Activated B cell treated with CpG ODN at 0.5 μM for 24 hours (primary cell): Measurements from ENCODE around the gene EPB41. TPM values are rescaled to one million over a fixed set of nuclear protein-coding genes. Genes with fewer than 3 reads are reported as not detected.
"Not testable (repeated sequence)": the region's sequence is repeated elsewhere in the genome, so short reads cannot be mapped to it uniquely, and the experiment has no call there.

Experiments
- ATAC-seq: fragments of 200-7000 bp; cut with Tn5 transposase; one replicate; pipeline ENCODE4 v1.10.0; 2021; ENCODE audit warnings: low read depth, mild to moderate bottlenecking, moderate library complexity
- CTCF ChIA-PET: fragments of 350-600 bp; sonication (Branson Sonifier 250); formaldehyde crosslinking; loops from one replicate; lab custom pipeline; 2021; ENCODE audit warnings: antibody characterized with exemption; lab: Charles Lee
- POLR2A ChIA-PET: fragments of 350-600 bp; sonication (Branson Sonifier 250); formaldehyde crosslinking; loops from one replicate; lab custom pipeline; 2021; ENCODE audit warnings: antibody characterized with exemption; lab: Charles Lee
- DNase-seq: peaks from one replicate; pipeline ENCODE4 v3.0.0; 2022
- H3K27ac Mint-ChIP-seq: one replicate; pipeline ENCODE4 v1.8.0; 2020; ENCODE audit warnings: mixed read lengths
- H3K27me3 Mint-ChIP-seq: one replicate; pipeline ENCODE4 v1.8.0; 2021; ENCODE audit warnings: mixed read lengths
- H3K36me3 Mint-ChIP-seq: one replicate; pipeline ENCODE4 v1.8.0; 2021; ENCODE audit warnings: low read depth, mixed read lengths
- H3K4me1 Mint-ChIP-seq: one replicate; pipeline ENCODE4 v1.8.0; 2021; ENCODE audit warnings: mixed read lengths
- H3K4me3 Mint-ChIP-seq: one replicate; pipeline ENCODE4 v1.8.0; 2020; ENCODE audit warnings: mild to moderate bottlenecking, mixed read lengths
- H3K9me3 Mint-ChIP-seq: one replicate; pipeline ENCODE4 v1.8.0; 2020; ENCODE audit warnings: mixed read lengths
- CTCF ChIP-seq: fragments of 200-600 bp; IDR thresholded peaks from one replicate; pipeline ENCODE4 v1.8.0; 2022; ENCODE audit warnings: antibody characterized with exemption, mild to moderate bottlenecking
- intact Hi-C: fragments of 100-400 bp; cut with micrococcal nuclease; formaldehyde crosslinking; loops from one replicate; pipeline ENCODE4 v1.15.1; 2024
- total RNA-seq: library from RNA; stranded (reverse); gene quantifications from 2 replicates; pipeline ENCODE4 v1.2.3, GENCODE V29; 2022

EPB41 gene
- total RNA-seq, 1 donor from 2014 or later: 73.8 TPM

GRCh38 chr1:29032841-29033240 is 118.5 kb downstream of the EPB41 start:
- intact Hi-C loops: loop anchor here (1.0 kb wide), 1 partner anchor 169 kb away; no protein-coding TSS in a partner anchor
- DNase-seq: no peak
- Mint-ChIP-seq H3K4me1 (no peaks in the 10 kb centered on the region), H3K4me3 (no peak overlapping the region), H3K27me3 (no peaks in the 10 kb centered on the region), H3K9me3 (no peaks in the 10 kb centered on the region), H3K36me3 (peaks cover 72% of the 10 kb centered on the region), H3K27ac (no peak overlapping the region)
- no peak for ATAC-seq
- TF ChIP-seq CTCF: no peak
- CTCF ChIA-PET: interaction anchor here (0.9 to 14.2 kb wide), 15 partner anchors 8 to 390 kb away, joined by 3 to 421 read pairs (median 5); partner anchors contain the start of genes EPB41, TAF12 and YTHDF2
- POLR2A ChIA-PET: interaction anchor here (0.6 to 1.3 kb wide), 4 partner anchors 119 to 361 kb away, joined by 3 to 5 read pairs (median 4); no protein-coding TSS in a partner anchor

- Mint-ChIP-seq H3K27me3 (no peaks in the 10 kb centered on the region), H3K4me3 (no peak overlapping the region), H3K27ac (no peak overlapping the region), H3K4me1 (no peaks in the 10 kb centered on the region), H3K9me3 (no peaks in the 10 kb centered on the region), H3K36me3 (peaks cover 67% of the 10 kb centered on the region)
- peak; percentile 34 for ATAC-seq
- TF ChIP-seq CTCF: no peak
- DNase-seq: no peak
- CTCF ChIA-PET: interaction anchor here (0.8 to 14.2 kb wide), 24 partner anchors 9 to 251 kb away, joined by 3 to 421 read pairs (median 4); partner anchors contain the start of gene EPB41
- intact Hi-C loops: loop anchor here (1.0 kb wide), 3 partner anchors 152 to 249 kb away; no protein-coding TSS in a partner anchor
- POLR2A ChIA-PET: interaction anchor here (0.5 to 1.5 kb wide), 7 partner anchors 120 to 159 kb away, joined by 3 to 11 read pairs (median 4); no protein-coding TSS in a partner anchor
These were observed 119.6 kb downstream of the EPB41 start for GRCh38 chr1:29033829-29034466.

DNA sequence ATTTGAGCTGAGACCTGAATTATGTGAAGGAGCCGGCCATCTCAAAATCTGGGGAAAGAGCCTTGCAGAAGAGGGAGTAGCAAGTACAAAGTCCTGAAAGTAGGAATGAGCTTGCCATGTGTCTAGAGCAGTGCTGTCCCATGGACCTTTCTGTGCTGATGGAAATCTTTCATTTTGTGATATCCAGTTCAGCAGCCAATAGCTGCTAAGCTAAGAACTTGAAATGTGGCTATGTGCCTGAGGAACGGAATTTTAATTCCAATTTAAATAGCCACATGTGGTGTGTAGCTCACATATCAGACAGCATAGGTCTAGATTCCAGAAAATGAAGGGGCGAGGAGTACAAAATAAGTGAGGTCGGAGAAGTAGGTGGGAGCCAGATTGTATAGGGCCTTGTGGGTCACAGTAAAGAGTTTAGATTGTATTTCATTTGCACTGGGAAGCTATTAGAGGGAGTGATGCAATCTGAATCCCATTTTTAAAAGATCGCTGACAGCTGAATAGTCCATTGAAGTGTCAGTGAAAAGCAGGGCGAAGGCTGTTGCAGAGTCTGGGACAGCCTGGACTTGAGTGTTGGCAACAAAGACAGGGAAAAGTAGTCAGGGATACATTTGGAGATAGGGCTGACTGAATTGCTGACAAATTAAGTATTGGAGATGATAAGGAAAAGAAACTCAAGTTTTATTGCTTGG is 129.1 kb downstream of the EPB41 start:
- intact Hi-C loops: no loop called here
- no peak overlapping the region for H3K27ac Mint-ChIP-seq
- no peaks in the 10 kb centered on the region for H3K27me3 Mint-ChIP-seq
- DNase-seq (no peak), ATAC-seq (no peak)
- no peak for TF ChIP-seq CTCF
- ChIA-PET CTCF (interaction anchor here (1.0 to 1.1 kb wide), 2 partner anchors 9 to 166 kb away, joined by 3 to 4 read pairs; no protein-coding TSS in a partner anchor), POLR2A (no interaction called here)
- no peaks in the 10 kb centered on the region for H3K4me1 Mint-ChIP-seq
- H3K4me3 Mint-ChIP-seq: no peak overlapping the region
- no peaks in the 10 kb centered on the region for H3K9me3 Mint-ChIP-seq
- H3K36me3 Mint-ChIP-seq: peaks cover 59% of the 10 kb centered on the region

GRCh38 chr1:29044010-29044409 is 129.6 kb downstream of the EPB41 start:
- DNase-seq: no peak
- Mint-ChIP-seq H3K36me3 (peaks cover 61% of the 10 kb centered on the region), H3K4me1 (no peaks in the 10 kb centered on the region), H3K27me3 (no peaks in the 10 kb centered on the region), H3K4me3 (no peak overlapping the region), H3K9me3 (no peaks in the 10 kb centered on the region), H3K27ac (no peak overlapping the region)
- intact Hi-C loops: no loop called here
- ChIA-PET CTCF (no interaction called here), POLR2A (no interaction called here)
- TF ChIP-seq CTCF: no peak
- no peak for ATAC-seq

DNA sequence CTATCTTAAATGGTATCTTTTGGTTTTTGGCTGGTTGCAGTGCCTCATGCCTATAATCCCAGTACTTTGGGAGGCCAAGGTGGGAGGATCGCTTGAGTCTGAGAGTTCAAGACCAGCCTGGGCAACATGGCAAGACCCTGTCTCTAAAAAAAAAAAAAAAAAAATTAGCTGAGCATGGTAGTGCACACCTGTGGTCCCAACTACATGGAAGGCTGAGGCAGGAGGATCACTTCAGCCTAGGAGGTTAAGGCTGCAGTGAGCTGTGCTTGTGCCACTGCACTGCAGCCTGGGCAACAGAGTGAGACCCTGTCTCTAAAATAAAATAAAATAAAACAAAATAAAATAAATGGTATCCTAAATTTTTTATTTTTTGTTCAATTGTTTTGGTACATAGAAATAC is 131.3 kb downstream of the EPB41 start:
- H3K27me3 Mint-ChIP-seq, H3K9me3 Mint-ChIP-seq, CTCF ChIA-PET, H3K4me3 Mint-ChIP-seq, DNase-seq, H3K27ac Mint-ChIP-seq, intact Hi-C loops, POLR2A ChIA-PET, ATAC-seq, H3K4me1 Mint-ChIP-seq: not testable (repeated sequence)
- peaks cover 58% of the 10 kb centered on the region for H3K36me3 Mint-ChIP-seq
